Caco-2 (cell line): ENCODE measurements around the gene RAB30. TPM values are rescaled to one million over a fixed set of nuclear protein-coding genes. Genes with fewer than 3 reads are reported as not detected.

Source experiments
- BruUV-seq: library from RNA; stranded (reverse); fragments of 400-500 nt; replicated peaks from 2 replicates; lab custom pipeline; 2021; lab: Mats Ljungman, UMichigan
- CTCF ChIA-PET: fragments of 300-600 bp; sonication (Branson Sonifier 250); formaldehyde crosslinking; loops from one replicate; lab custom pipeline; 2022; ENCODE audit warnings: antibody characterized with exemption; lab: Charles Lee
- POLR2A ChIA-PET: fragments of 300-600 bp; sonication (Branson Sonifier 250); formaldehyde crosslinking; loops from one replicate; lab custom pipeline; 2022; ENCODE audit warnings: antibody characterized with exemption; lab: Charles Lee
- DNase-seq, 2 experiments: peaks; one replicate each; pipeline versions ENCODE4 v3.0.0 to v3.0.0-alpha.2; 2020 to 2022
- H3K27me3 ChIP-seq: replicated peaks from 2 replicates; pipeline ENCODE4 v1.6.0; 2011; ENCODE audit warnings: low read length; ENCODE audit not compliant: control insufficient read depth, insufficient read depth
- H3K36me3 ChIP-seq: 2 replicates; pipeline ENCODE4 v1.5.1; 2011; ENCODE audit warnings: low read length; ENCODE audit not compliant: control insufficient read depth, insufficient read depth
- H3K4me1 ChIP-seq: fragments of 250-450 bp; sonication (Bioruptor Pico); 2 replicates; pipeline ENCODE4 v1.5.1; 2020; ENCODE audit warnings: mild to moderate bottlenecking
- H3K4me3 ChIP-seq: 2 replicates; pipeline ENCODE4 v1.5.1; 2011; ENCODE audit warnings: low read depth, mild to moderate bottlenecking, control low read depth, low read length
- H3K9me3 ChIP-seq: fragments of 250-450 bp; sonication (Bioruptor Pico); 2 replicates; pipeline ENCODE4 v1.5.1; 2020; ENCODE audit warnings: mild to moderate bottlenecking, moderate library complexity
- H3K27ac Mint-ChIP-seq: one replicate; pipeline ENCODE4 v1.8.0; 2022; ENCODE audit warnings: mixed read lengths; ENCODE audit not compliant: unreplicated experiment
- H3K27me3 Mint-ChIP-seq: one replicate; pipeline ENCODE4 v1.8.0; 2022; ENCODE audit warnings: mixed read lengths; ENCODE audit not compliant: insufficient read depth, unreplicated experiment
- H3K36me3 Mint-ChIP-seq: one replicate; pipeline ENCODE4 v1.8.0; 2022; ENCODE audit warnings: mild to moderate bottlenecking, mixed read lengths; ENCODE audit not compliant: insufficient read depth, unreplicated experiment
- H3K4me1 Mint-ChIP-seq: one replicate; pipeline ENCODE4 v1.8.0; 2022; ENCODE audit warnings: low read depth, mixed read lengths; ENCODE audit not compliant: unreplicated experiment
- H3K4me3 Mint-ChIP-seq: one replicate; pipeline ENCODE4 v1.8.0; 2022; ENCODE audit warnings: mild to moderate bottlenecking, moderate library complexity, mixed read lengths; ENCODE audit not compliant: unreplicated experiment
- H3K9me3 Mint-ChIP-seq: one replicate; pipeline ENCODE4 v1.8.0; 2022; ENCODE audit warnings: mixed read lengths; ENCODE audit not compliant: unreplicated experiment
- CTCF ChIP-seq, 2 experiments: fragments of 200-600 bp in 1 of 2; IDR thresholded peaks; 1 replicate in 1 of 2; 2 replicates in 1 of 2; pipeline versions ENCODE4 v1.5.1 to v1.8.0; 2011 to 2022; ENCODE audit warnings: antibody characterized with exemption in 1 of 2, control low read depth in 1 of 2, inconsistent platforms in 1 of 2, low read depth in 1 of 2, low read length in 1 of 2, mild to moderate bottlenecking in 1 of 2, moderate library complexity in 1 of 2; ENCODE audit not compliant: insufficient read depth in 1 of 2, severe bottlenecking in 1 of 2, unreplicated experiment in 1 of 2
- intact Hi-C: fragments of 100-400 bp; cut with micrococcal nuclease; formaldehyde crosslinking; loops from one replicate; pipeline ENCODE4 v1.10.0; 2022; ENCODE audit not compliant: unreplicated experiment
- total RNA-seq: library from RNA; stranded (reverse); gene quantifications from 2 replicates; pipeline ENCODE4 v1.2.3, GENCODE V29; 2022

The RAB30 gene
- total RNA-seq, 1 experiment from 2014 or later, result 13.5 TPM

GRCh38 chr11:83115026-83115425 lies 43.3 kb upstream of the RAB30 start:
- DNase-seq, result no peak
- H3K36me3 Mint-ChIP-seq, result no peaks in the 10 kb centered on the region
- Histone ChIP-seq H3K27me3 (no peaks in the 10 kb centered on the region), H3K9me3 (no peaks in the 10 kb centered on the region), H3K4me3 (no peak overlapping the region), H3K4me1 (no peaks in the 10 kb centered on the region; the same call in 1 of the 2 replicates), H3K36me3 (no peaks in the 10 kb centered on the region)
- no peaks in the 10 kb centered on the region for H3K9me3 Mint-ChIP-seq
- no peak for TF ChIP-seq CTCF (IDR thresholded peaks at IDR 0.05; ENCODE audit: insufficient read depth in 1 of 2, low read depth in 1 of 2, low read length in 1 of 2, severe bottlenecking in 1 of 2, unreplicated experiment in 1 of 2)
- no TSS peak for BruUV-seq
- CTCF ChIA-PET, result interaction anchor here (1.1 kb wide), 1 partner anchor 21 kb away, joined by 5 read pairs; no protein-coding TSS in a partner anchor
- POLR2A ChIA-PET, result interaction anchor here (1.2 kb wide), 1 partner anchor 42 kb away, joined by 6 read pairs; the partner anchor contains the start of gene PCF11
- H3K27ac Mint-ChIP-seq, result no peak overlapping the region
- H3K4me3 Mint-ChIP-seq, result no peak overlapping the region
- peaks cover 6% of the 10 kb centered on the region for H3K4me1 Mint-ChIP-seq
- no peaks in the 10 kb centered on the region for H3K27me3 Mint-ChIP-seq
- intact Hi-C loops, result no loop called here

- TF ChIP-seq CTCF (IDR thresholded peaks at IDR 0.05; ENCODE audit: insufficient read depth in 1 of 2, low read depth in 1 of 2, low read length in 1 of 2, severe bottlenecking in 1 of 2, unreplicated experiment in 1 of 2), result no peak
- H3K4me3 Mint-ChIP-seq, result no peak overlapping the region
- H3K4me3 ChIP-seq, result no peak overlapping the region
- ChIA-PET POLR2A (no interaction called here), CTCF (no interaction called here)
- H3K36me3 Mint-ChIP-seq, result no peaks in the 10 kb centered on the region
- intact Hi-C loops, result no loop called here
- no peak overlapping the region for H3K27ac Mint-ChIP-seq
- no TSS peak for BruUV-seq
- H3K4me1 Mint-ChIP-seq, result peaks cover 6% of the 10 kb centered on the region
- H3K9me3 Mint-ChIP-seq, result no peaks in the 10 kb centered on the region
- no peaks in the 10 kb centered on the region for H3K36me3 ChIP-seq
- H3K9me3 ChIP-seq, result no peaks in the 10 kb centered on the region
- no peaks in the 10 kb centered on the region for H3K27me3 Mint-ChIP-seq
- H3K4me1 ChIP-seq, result no peaks in the 10 kb centered on the region; the same call in 1 of the 2 replicates
- no peak for DNase-seq
- H3K27me3 ChIP-seq, result no peaks in the 10 kb centered on the region
These were observed 41.2 kb upstream of the RAB30 start for GRCh38 chr11:83112886-83113285.

- Histone ChIP-seq H3K4me3 (no peak overlapping the region), H3K36me3 (no peaks in the 10 kb centered on the region), H3K27me3 (no peaks in the 10 kb centered on the region), H3K4me1 (peaks cover 10% of the 10 kb centered on the region; the same call in 1 of the 2 replicates), H3K9me3 (no peaks in the 10 kb centered on the region)
- no peak overlapping the region for H3K4me3 Mint-ChIP-seq
- peaks cover 16% of the 10 kb centered on the region for H3K4me1 Mint-ChIP-seq
- no TSS peak for BruUV-seq
- H3K36me3 Mint-ChIP-seq, result no peaks in the 10 kb centered on the region
- no peak overlapping the region for H3K27ac Mint-ChIP-seq
- intact Hi-C loops, result no loop called here
- no peak for DNase-seq
- ChIA-PET POLR2A (no interaction called here), CTCF (interaction anchor here (0.6 kb wide), 1 partner anchor 57 kb away, joined by 6 read pairs; no protein-coding TSS in a partner anchor)
- H3K27me3 Mint-ChIP-seq, result no peaks in the 10 kb centered on the region
- H3K9me3 Mint-ChIP-seq, result no peaks in the 10 kb centered on the region
- TF ChIP-seq CTCF (IDR thresholded peaks at IDR 0.05; ENCODE audit: insufficient read depth in 1 of 2, low read depth in 1 of 2, low read length in 1 of 2, severe bottlenecking in 1 of 2, unreplicated experiment in 1 of 2), result no peak
These were observed 33.5 kb upstream of the RAB30 start for GRCh38 chr11:83105168-83105567.
